Erythroblast (primary cell): ENCODE results near the gene SLIT1.

Experiments
- GATA1 ChIP-seq: IDR thresholded peaks from 2 replicates; pipeline ENCODE4 v1.6.1; 2011; ENCODE audit warnings: low read depth, mild to moderate bottlenecking, control low read depth, low read length, moderate library complexity
- POLR2A ChIP-seq: IDR thresholded peaks from 2 replicates; pipeline ENCODE4 v1.6.1; 2011; ENCODE audit warnings: mild to moderate bottlenecking, low read length

DNA sequence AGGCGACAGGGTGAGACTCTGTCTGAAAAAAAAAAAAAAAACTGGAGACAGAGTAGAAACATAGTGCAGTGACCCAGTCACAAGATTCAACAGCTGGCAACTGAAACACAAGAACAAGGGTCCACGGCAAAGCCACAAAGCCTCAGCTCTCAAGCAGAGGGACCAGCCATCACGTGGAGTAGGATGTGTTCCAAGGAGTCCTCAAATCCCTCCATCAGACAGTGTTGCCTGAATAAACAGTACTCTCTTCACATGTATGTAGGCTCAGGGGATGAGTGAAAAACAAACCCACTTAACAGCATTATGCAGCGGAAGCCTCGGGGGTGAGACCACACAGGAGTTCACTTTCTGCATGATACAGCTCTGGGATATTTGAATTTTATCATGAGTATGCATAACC lies 62.0 kb downstream of the SLIT1 start:
- no peak for TF ChIP-seq POLR2A
- no peak for TF ChIP-seq GATA1
